Measurements from ENCODE around the gene HYDIN. TPM values are rescaled to one million over a fixed set of nuclear protein-coding genes. Genes with fewer than 3 reads are reported as not detected.

The HYDIN gene
- not detected in 2 replicates for total RNA-seq

DNA sequence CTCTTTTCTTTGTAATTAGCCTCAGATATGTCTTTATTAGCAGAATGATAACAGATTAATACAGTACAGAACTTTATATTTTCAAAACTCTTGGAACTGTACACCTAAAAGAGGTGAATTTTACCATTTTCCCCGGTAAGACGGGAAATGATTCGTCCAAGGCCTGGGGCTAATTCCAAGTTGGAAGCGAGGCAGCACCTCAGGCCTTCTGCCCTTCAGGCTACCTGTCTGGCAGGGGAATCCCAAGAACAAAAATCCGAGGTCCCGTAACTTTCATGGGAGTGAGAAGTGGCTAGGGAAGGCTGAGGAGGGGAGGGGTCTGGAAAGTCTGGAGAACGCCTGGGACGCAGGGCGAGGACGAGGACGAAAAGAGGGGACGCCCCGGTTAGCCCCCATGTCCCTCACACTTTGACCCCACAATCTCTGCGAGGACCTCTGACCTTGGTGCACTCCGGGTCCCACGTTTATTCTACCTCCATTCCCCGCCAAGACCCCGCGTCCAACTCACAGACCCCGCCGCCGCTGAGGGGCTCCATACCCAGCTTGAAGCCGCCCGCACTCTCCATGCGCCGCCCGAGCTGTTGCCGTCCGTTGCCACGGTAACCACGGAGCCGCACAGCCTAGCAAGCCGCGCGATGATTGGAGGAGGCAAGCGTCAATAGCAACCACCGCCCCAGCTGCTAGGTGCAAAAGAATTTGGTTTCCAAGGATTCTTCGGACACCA lies at the start of gene HYDIN:
Gene HYDIN, minus strand, starts transcription at position 601 of the 724 bp plus-strand sequence. CDS start 43,827 bp downstream, outside the sequence.

DNA sequence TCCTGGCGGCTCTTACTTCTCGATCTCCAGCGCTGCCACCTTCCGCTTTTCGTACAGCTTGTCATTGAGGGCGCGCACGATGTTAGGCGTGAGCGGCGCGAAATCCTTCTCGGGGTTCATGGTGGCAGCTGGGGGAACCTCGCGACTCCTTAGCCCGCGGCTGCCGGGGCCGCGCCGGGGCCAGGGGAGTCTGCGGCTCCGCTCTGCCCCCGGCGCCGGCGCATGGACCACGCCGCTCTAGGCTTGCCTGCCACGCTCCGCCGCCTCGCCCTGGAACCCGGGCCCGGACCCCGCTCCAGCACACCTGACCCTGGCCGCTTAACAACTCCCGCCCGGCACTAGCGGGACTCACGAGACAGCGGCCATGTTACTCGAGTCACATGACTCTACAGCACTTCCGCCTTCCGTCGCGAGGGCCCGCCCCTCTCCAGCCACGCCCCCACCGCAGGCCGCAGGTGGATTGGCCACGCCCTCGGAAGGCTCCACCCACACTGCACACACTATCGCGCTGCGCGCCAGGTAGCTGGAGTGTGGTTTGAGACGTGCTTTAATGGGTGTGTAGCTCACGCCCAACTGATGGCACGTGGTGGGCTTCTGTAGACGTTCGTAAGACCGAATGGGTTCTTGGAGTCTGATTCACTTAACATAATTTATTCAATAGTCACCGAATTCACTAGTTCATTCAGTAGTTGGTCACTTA lies 429.6 kb downstream of the HYDIN start, which contains the start of gene VAC14:
Gene VAC14, minus strand, starts transcription at position 378 of the 700 bp plus-strand sequence. Its CDS starts 258 bp downstream, at position 120.

Other genes with a start within 250 kb of the HYDIN start
- gene CMTR2, start 58.7 kb upstream of the HYDIN start, total RNA-seq: 13.0 and 21.2 TPM in 2 replicates
- gene CALB2, start 128.0 kb upstream of the HYDIN start, total RNA-seq: 1.3 TPM in 1 of 2 replicates, not detected in the other
- gene TLE7, start 211.3 kb upstream of the HYDIN start, total RNA-seq: 0.14 TPM in 1 of 2 replicates, not detected in the other
- gene ZNF23, start 231.5 kb upstream of the HYDIN start, total RNA-seq: 3.7 and 5.0 TPM in 2 replicates

Data from airway epithelial cell (primary cell).